Measurements from ENCODE around the gene CRHR1.

CRHR1 gene

GRCh38 chr17:45784293-45784740 lies at the start of gene CRHR1:
TSS of gene CRHR1 (plus strand) at chr17:45784320. CDS start at chr17:45784545, 225 bp downstream.
- peak within 1 kb of the TSS; percentile 47 for H3K4me3 ChIP-seq (ENCODE audit: low read depth, low read length)

GRCh38 chr17:45734598-45734997 lies 49.5 kb upstream of the CRHR1 start:
- H3K4me3 ChIP-seq (ENCODE audit: low read depth, low read length), result no peak overlapping the region
- DNase-seq (ENCODE audit: low read depth), result no peak
- TF ChIP-seq CTCF (IDR thresholded peaks at IDR 0.05; ENCODE audit: control insufficient read depth, extremely low read depth, insufficient read depth), result no peak

More at GRCh38 chr17:45784293-45784740, at the start of gene CRHR1:
- no peak for DNase-seq (ENCODE audit: low read depth)
- no peak for TF ChIP-seq CTCF (IDR thresholded peaks at IDR 0.05; ENCODE audit: control insufficient read depth, extremely low read depth, insufficient read depth)

- no peak for TF ChIP-seq CTCF (IDR thresholded peaks at IDR 0.05; ENCODE audit: control insufficient read depth, extremely low read depth, insufficient read depth)
- DNase-seq (ENCODE audit: low read depth), result no peak
Observed at GRCh38 chr17:45735488-45735887, 48.6 kb upstream of the CRHR1 start.

GRCh38 chr17:45739786-45740185 lies 44.3 kb upstream of the CRHR1 start:
- no peak for DNase-seq (ENCODE audit: low read depth)
- TF ChIP-seq CTCF (IDR thresholded peaks at IDR 0.05; ENCODE audit: control insufficient read depth, extremely low read depth, insufficient read depth), result no peak
- H3K4me3 ChIP-seq (ENCODE audit: low read depth, low read length), result no peak overlapping the region

More at GRCh38 chr17:45735488-45735887, 48.6 kb upstream of the CRHR1 start:
- no peak overlapping the region for H3K4me3 ChIP-seq (ENCODE audit: low read depth, low read length)

- no peak overlapping the region for H3K4me3 ChIP-seq (ENCODE audit: low read depth, low read length)
- TF ChIP-seq CTCF (IDR thresholded peaks at IDR 0.05; ENCODE audit: control insufficient read depth, extremely low read depth, insufficient read depth), result no peak
- peak; percentile 6 for DNase-seq (ENCODE audit: low read depth)
Observed at GRCh38 chr17:45740553-45741330, 43.4 kb upstream of the CRHR1 start.

GRCh38 chr17:45742251-45742650 lies 41.9 kb upstream of the CRHR1 start:
- DNase-seq (ENCODE audit: low read depth), result no peak
- no peak overlapping the region for H3K4me3 ChIP-seq (ENCODE audit: low read depth, low read length)
- no peak for TF ChIP-seq CTCF (IDR thresholded peaks at IDR 0.05; ENCODE audit: control insufficient read depth, extremely low read depth, insufficient read depth)
